Loucy (cell line): ENCODE results near the gene FAM168A.
A peak's percentile ranks its signal among the peaks of the same experiment; 100 is the strongest.

Source experiments
- H2AFZ ChIP-seq: fragments of 200-600 bp; sonication (generic); 2 replicates; pipeline ENCODE4 v1.6.0; 2016; ENCODE audit warnings: antibody characterized with exemption, mild to moderate bottlenecking, low read length, moderate library complexity
- H3F3A ChIP-seq: fragments of 200-600 bp; 2 replicates; pipeline ENCODE4 v1.6.0; 2016; ENCODE audit warnings: antibody characterized with exemption, low read depth, mild to moderate bottlenecking
- H3K27me3 ChIP-seq: fragments of 200-600 bp; sonication (generic); 2 replicates; pipeline ENCODE4 v1.6.1; 2014; ENCODE audit warnings: low read length, mild to moderate bottlenecking; ENCODE audit not compliant: insufficient read depth, poor library complexity, severe bottlenecking
- H3K36me3 ChIP-seq: fragments of 200-600 bp; sonication (generic); 2 replicates; pipeline ENCODE4 v1.6.1; 2016; ENCODE audit warnings: low read length; ENCODE audit not compliant: insufficient read depth
- H3K4me1 ChIP-seq: fragments of 200-600 bp; sonication (generic); 2 replicates; pipeline ENCODE4 v1.5.1; 2014; ENCODE audit warnings: low read length, mild to moderate bottlenecking; ENCODE audit not compliant: insufficient read depth, poor library complexity, severe bottlenecking
- H3K4me2 ChIP-seq: fragments of 200-600 bp; sonication (generic); 2 replicates; pipeline ENCODE4 v1.6.0; 2014; ENCODE audit warnings: antibody characterized with exemption, low read length, low read depth, mild to moderate bottlenecking; ENCODE audit not compliant: poor library complexity, severe bottlenecking
- H3K4me3 ChIP-seq: fragments of 200-600 bp; sonication (generic); 2 replicates; pipeline ENCODE4 v1.5.1; 2014; ENCODE audit warnings: low read length, mild to moderate bottlenecking, mixed read lengths; ENCODE audit not compliant: poor library complexity, severe bottlenecking
- H3K79me2 ChIP-seq: fragments of 200-600 bp; sonication (generic); 2 replicates; pipeline ENCODE4 v1.6.1; 2014; ENCODE audit warnings: low read length; ENCODE audit not compliant: insufficient read depth
- H3K9ac ChIP-seq: fragments of 200-600 bp; sonication (generic); 2 replicates; pipeline ENCODE4 v1.6.0; 2014; ENCODE audit warnings: mild to moderate bottlenecking, low read depth, low read length, moderate library complexity; ENCODE audit not compliant: poor library complexity, severe bottlenecking
- H3K9me2 ChIP-seq: fragments of 200-600 bp; sonication (generic); replicated peaks from 2 replicates; pipeline ENCODE4 v1.6.1; 2016; ENCODE audit warnings: low read depth, low read length, mixed read lengths
- H3K9me3 ChIP-seq: fragments of 200-600 bp; sonication (generic); 2 replicates; pipeline ENCODE4 v1.6.1; 2014; ENCODE audit warnings: mild to moderate bottlenecking, antibody characterized with exemption, low read length, low read depth; ENCODE audit not compliant: insufficient read depth
- H4K20me1 ChIP-seq: fragments of 200-600 bp; sonication (generic); 2 replicates; pipeline ENCODE4 v1.6.0; 2014; ENCODE audit warnings: antibody characterized with exemption, low read length, mild to moderate bottlenecking; ENCODE audit not compliant: insufficient read depth, poor library complexity, severe bottlenecking
- EZH2phosphoT487 ChIP-seq: fragments of 200-600 bp; IDR thresholded peaks from 2 replicates; pipeline ENCODE4 v1.6.1; 2018; ENCODE audit warnings: antibody characterized with exemption, mild to moderate bottlenecking, moderate library complexity, borderline replicate concordance
- TF ChIP-seq, protein P1 (sequence below): fragments of 200-600 bp; sonication (generic); conservative IDR thresholded peaks from 2 replicates; pipeline ENCODE4 v1.5.1; 2014; ENCODE audit warnings: mild to moderate bottlenecking, antibody characterized with exemption, low read length

The FAM168A gene

DNA sequence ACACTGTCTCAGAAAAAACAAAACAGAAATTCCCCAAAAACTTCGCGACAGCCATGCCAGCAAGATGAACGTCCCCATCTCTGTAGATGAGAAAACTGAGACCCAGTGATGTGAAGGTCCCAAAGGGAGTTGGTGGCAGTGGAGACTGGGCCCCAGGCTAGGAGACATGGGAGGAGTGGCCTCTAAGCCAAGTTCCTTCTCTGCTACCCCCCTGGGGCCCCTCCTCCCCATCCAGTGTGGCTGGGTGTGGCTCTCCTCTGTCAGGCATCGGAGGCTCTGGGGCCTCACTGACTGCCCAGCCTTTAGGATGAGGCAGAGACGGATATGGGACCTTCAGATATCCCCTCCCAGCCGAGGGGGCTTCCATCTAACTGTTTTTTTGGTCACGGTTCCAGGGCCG, 211.9 kb downstream of the FAM168A start:
- no peak overlapping the region for H3K4me3 ChIP-seq
- peak overlapping the region; percentile 46 for H3K9ac ChIP-seq

DNA sequence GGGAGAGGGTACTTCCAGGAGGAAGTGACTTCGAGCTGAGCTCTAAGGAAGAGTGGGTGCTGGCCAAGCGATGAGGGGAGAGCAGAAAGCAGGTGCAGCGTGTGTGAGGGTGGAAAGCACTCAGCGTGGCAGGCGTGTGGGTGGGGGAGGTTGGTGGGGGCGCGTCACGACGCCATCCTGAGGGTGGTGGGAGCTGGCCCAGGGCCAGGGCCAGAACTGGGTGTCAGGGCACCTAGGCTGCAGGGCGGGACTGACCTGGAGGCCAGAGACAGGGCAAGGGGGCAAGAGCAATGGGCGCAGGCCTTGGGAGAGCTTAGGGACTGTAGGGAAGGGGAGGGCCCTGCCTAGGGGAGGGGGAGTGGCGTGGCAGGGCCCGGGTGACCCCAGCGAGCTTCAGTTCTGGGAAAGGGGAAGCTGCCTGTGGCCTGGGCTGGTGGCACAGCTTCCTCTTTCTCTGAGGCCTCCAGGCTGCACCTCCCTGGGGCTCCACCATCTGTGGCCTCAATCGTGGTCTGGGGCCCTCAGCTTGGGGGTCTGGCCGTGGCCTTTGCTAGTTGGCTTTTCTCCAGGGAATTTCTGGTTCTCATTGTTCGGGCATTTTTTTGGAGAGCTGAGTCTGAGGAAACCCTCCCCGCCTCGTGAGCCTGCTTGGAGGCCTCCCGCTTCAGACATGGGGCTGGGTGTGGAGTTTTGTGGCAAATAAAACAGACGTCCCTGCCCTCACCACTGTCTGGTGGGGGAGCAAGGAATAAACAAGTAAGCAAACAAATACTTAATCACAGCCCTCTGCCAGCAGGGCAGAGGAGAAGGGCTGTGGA, 212.8 kb downstream of the FAM168A start:
- H3K4me2 ChIP-seq, result peak overlapping the region; percentile 87
- no peak overlapping the region for H2AFZ ChIP-seq
- H3K9me2 ChIP-seq, result no peaks in the 10 kb centered on the region
- H3K4me1 ChIP-seq, result peaks cover 68% of the 10 kb centered on the region
- H3F3A ChIP-seq, result no peaks in the 10 kb centered on the region
- H3K79me2 ChIP-seq, result peaks cover 93% of the 10 kb centered on the region
- H3K27me3 ChIP-seq, result no peaks in the 10 kb centered on the region
- peak overlapping the region; percentile 34 for H3K4me3 ChIP-seq
- no peaks in the 10 kb centered on the region for H3K9me3 ChIP-seq
- H3K36me3 ChIP-seq, result peaks cover 6% of the 10 kb centered on the region; the same call in 1 of the 2 replicates
- TF ChIP-seq, protein P1, sequence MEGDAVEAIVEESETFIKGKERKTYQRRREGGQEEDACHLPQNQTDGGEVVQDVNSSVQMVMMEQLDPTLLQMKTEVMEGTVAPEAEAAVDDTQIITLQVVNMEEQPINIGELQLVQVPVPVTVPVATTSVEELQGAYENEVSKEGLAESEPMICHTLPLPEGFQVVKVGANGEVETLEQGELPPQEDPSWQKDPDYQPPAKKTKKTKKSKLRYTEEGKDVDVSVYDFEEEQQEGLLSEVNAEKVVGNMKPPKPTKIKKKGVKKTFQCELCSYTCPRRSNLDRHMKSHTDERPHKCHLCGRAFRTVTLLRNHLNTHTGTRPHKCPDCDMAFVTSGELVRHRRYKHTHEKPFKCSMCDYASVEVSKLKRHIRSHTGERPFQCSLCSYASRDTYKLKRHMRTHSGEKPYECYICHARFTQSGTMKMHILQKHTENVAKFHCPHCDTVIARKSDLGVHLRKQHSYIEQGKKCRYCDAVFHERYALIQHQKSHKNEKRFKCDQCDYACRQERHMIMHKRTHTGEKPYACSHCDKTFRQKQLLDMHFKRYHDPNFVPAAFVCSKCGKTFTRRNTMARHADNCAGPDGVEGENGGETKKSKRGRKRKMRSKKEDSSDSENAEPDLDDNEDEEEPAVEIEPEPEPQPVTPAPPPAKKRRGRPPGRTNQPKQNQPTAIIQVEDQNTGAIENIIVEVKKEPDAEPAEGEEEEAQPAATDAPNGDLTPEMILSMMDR, result no peak
- H4K20me1 ChIP-seq, result peaks cover 55% of the 10 kb centered on the region
- H3K9ac ChIP-seq, result peak overlapping the region; percentile 46

More for the DNA sequence above, 211.9 kb downstream of the FAM168A start:
- Histone ChIP-seq H3K9me3 (no peaks in the 10 kb centered on the region), H3K79me2 (peaks cover 84% of the 10 kb centered on the region), H3K27me3 (no peaks in the 10 kb centered on the region), H3K36me3 (peaks cover 13% of the 10 kb centered on the region; the same call in 1 of the 2 replicates), H2AFZ (no peak overlapping the region), H3K9me2 (no peaks in the 10 kb centered on the region), H3K4me1 (peaks cover 59% of the 10 kb centered on the region), H3F3A (no peaks in the 10 kb centered on the region), H4K20me1 (peaks cover 46% of the 10 kb centered on the region), H3K4me2 (peak overlapping the region; percentile 87)
- TF ChIP-seq, protein P1, result no peak
- no peak for TF ChIP-seq EZH2phosphoT487

DNA sequence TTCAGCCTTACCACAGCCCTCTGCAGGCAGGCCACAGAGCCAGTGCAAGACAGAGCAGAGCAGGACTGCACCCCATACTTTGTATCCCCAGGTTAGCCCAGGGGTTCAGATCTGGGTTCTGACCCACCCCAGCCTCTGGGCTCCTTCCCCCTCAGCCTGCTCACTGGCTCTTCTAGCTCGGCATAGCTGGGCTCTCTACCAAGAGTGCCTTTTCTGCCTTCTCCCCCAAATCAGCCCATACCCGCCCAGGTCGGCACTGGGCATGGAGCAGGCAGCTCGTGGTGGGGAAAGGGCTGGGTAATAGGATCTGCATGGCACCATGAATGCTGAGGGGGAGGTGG, 213.4 kb downstream of the FAM168A start:
- no peak for TF ChIP-seq EZH2phosphoT487
- TF ChIP-seq, protein P1, result no peak
- Histone ChIP-seq H3K4me3 (peak overlapping the region; percentile 34), H3K4me2 (peak overlapping the region; percentile 87), H3K9me2 (no peaks in the 10 kb centered on the region), H3K79me2 (peaks cover 99% of the 10 kb centered on the region), H3F3A (no peaks in the 10 kb centered on the region), H2AFZ (no peak overlapping the region), H3K36me3 (peaks cover 2% of the 10 kb centered on the region; the same call in 1 of the 2 replicates), H3K4me1 (peaks cover 74% of the 10 kb centered on the region), H4K20me1 (peaks cover 61% of the 10 kb centered on the region), H3K9ac (peak overlapping the region; percentile 46), H3K27me3 (no peaks in the 10 kb centered on the region), H3K9me3 (no peaks in the 10 kb centered on the region)
